GM12801 (cell line): ENCODE measurements around the gene PPP1R10.

Source experiments
- TF ChIP-seq, protein P1 (sequence below): IDR thresholded peaks from one replicate; pipeline ENCODE4 v1.5.1; 2011; ENCODE audit warnings: control low read depth; ENCODE audit not compliant: insufficient read length; ENCODE audit errors: extremely low read depth

PPP1R10 gene

GRCh38 chr6:30635834-30636233 lies 18.8 kb upstream of the PPP1R10 start:
- TF ChIP-seq, protein P1, sequence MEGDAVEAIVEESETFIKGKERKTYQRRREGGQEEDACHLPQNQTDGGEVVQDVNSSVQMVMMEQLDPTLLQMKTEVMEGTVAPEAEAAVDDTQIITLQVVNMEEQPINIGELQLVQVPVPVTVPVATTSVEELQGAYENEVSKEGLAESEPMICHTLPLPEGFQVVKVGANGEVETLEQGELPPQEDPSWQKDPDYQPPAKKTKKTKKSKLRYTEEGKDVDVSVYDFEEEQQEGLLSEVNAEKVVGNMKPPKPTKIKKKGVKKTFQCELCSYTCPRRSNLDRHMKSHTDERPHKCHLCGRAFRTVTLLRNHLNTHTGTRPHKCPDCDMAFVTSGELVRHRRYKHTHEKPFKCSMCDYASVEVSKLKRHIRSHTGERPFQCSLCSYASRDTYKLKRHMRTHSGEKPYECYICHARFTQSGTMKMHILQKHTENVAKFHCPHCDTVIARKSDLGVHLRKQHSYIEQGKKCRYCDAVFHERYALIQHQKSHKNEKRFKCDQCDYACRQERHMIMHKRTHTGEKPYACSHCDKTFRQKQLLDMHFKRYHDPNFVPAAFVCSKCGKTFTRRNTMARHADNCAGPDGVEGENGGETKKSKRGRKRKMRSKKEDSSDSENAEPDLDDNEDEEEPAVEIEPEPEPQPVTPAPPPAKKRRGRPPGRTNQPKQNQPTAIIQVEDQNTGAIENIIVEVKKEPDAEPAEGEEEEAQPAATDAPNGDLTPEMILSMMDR, result no peak

DNA sequence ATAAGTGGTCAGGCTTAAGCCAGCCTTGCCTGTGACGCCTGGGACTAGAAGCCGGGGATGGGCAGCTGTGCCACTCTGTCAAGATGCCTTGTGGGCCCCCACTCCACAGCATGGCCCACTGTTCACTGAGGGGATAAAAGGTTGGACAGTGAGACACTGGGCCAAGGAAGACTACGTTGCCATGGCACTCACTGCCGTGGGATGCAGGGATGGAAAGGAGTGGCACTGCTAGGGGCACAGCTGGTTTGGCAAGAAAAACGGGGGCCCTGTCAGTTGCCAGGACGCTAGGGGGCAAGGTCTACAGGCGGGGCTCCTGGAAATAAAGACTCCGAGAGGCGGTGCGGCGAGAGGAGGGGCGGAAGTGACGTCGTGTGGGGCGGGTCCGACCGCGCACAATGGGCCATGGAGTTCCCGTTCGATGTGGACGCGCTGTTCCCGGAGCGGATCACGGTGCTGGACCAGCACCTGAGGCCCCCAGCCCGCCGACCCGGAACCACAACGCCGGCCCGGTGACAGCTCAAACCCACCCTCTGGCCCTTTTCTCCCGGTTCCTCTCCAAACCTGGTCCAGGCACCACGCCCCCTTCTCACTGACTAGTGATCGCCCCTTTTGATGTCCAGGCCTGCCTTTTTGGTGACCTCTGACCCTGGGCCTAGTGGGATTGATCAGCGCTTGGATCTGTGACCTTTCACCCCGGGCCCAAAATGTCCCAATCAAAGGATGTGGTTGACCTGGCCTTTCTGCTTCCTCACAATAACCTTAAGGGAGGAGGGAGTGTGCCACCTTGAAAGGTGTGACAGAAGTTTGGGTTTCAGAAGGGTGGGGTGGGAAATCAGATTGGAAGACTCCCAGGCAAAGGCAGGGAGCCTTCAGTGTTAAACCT lies 9.7 kb upstream of the PPP1R10 start, which contains the start of gene ATAT1:
ATAT1 (plus strand) TSS at position 391 of the 883 bp plus-strand sequence.
- TF ChIP-seq, protein P1, result no peak

DNA sequence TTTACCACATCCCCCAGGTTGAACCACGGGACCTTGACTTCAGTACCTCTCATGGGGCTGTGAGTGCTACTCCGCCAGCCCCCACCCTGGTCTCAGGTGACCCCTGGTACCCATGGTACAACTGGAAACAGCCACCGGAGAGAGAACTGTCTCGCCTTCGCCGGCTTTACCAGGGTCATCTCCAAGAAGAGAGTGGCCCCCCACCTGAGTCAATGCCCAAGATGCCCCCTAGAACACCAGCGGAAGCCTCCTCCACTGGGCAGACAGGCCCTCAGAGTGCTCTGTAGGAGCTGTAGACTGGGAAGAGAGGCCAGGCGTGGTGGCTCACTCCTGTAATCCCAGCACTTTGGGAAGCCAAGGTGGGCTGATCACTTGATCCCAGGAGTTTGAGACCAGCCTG lies 8.5 kb upstream of the PPP1R10 start:
- TF ChIP-seq, protein P1, result no peak

DNA sequence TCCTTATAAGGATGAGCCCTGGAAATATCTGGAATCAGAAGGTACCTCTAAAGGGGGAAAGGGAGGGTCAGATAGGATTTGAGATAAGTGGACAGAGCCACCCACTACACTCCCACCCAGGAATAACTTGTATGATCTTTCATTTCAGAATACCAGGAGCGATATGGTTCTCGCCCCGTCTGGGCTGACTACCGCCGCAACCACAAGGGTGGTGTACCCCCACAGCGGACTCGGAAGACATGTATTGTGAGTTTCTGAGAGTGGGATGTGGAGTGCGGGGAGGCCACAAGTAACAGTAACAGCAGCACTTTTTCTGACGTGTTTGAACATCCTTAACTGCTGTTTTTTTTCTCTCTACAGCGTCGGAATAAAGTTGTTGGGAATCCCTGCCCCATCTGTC lies 2.5 kb upstream of the PPP1R10 start:
- TF ChIP-seq, protein P1, result no peak

DNA sequence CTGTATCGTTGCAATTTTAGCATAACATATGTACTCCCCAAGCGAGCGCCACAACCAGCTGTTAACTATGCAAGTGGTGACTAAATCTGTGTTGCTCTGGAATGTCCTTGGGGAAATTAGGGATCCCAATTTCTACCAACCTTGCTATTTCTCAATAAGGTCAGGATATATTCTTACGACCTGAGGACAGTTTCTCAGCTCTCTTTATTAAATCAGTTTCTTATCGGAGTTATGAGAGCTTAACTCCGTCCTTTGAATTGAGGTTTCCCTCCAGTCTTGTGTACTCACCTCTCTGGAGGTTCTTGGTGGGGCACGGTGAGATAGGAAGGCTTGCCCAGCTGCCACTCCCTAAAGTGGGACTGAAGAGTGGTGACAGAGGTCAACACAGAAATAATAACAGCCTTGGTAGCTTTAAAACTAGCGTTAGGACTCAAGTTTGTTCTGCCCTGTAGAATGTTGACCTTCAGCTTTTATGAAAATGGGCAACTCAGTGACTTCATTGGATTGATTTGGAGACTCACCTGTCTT lies 1.3 kb upstream of the PPP1R10 start:
- TF ChIP-seq, protein P1, result no peak

- TF ChIP-seq, protein P1, result no peak
Observed at GRCh38 chr6:30617565-30618269, 674 bp upstream of the PPP1R10 start, which contains the start of gene MRPS18B. TSS of gene MRPS18B (plus strand) at chr6:30617840. CDS start at chr6:30617866, 26 bp downstream.

DNA sequence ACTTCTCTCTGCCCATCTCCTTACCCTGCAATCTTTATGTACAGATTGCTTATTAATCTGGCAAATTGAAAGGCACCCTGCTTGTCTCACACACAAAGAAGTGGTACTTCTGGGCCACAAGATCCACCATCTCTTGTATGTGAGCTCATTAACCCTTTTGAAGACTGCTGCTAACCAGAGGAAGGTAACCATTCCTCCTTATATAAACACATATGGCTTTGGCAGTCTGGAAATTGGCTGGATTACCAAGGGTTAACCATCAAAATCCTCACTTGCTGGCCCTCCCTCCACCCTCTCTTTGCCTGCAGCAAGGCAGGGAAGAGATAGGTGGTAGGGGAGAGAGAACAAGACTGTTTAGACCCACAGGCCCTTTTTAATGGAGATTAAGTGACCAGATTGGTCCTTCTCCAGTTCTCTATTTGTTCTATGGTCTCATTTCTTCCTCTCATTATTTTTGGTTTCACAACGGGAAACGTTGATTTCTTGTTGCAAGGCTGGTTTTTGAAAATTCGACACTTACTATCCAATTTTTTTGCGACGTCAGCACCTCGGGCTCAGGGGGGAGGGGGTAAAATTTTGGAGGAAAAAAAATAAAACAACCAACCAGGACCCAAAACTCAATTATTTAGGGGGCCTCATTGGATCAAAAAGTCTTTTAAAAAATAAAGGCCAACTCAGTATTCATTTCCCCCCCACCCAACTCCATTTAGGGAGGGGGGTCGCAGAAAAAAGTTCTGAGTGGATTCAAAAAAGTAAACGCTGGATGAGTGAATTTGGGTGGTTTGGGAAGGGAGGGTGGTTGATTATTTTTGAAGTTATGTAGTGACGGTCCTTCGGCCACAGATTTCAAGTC lies 859 bp downstream of the PPP1R10 start:
- TF ChIP-seq, protein P1, result no peak
